ENCODE data around the gene PRRG2. TPM values are rescaled to one million over a fixed set of nuclear protein-coding genes. Genes with fewer than 3 reads are reported as not detected.

PRRG2 gene
- total and polyA plus RNA-seq, 9 of the 15 experiments (the other 6 are each of a cell fraction or from before 2014, with no cell fraction given): 0.06 to 1.1 (median 0.33) TPM

DNA sequence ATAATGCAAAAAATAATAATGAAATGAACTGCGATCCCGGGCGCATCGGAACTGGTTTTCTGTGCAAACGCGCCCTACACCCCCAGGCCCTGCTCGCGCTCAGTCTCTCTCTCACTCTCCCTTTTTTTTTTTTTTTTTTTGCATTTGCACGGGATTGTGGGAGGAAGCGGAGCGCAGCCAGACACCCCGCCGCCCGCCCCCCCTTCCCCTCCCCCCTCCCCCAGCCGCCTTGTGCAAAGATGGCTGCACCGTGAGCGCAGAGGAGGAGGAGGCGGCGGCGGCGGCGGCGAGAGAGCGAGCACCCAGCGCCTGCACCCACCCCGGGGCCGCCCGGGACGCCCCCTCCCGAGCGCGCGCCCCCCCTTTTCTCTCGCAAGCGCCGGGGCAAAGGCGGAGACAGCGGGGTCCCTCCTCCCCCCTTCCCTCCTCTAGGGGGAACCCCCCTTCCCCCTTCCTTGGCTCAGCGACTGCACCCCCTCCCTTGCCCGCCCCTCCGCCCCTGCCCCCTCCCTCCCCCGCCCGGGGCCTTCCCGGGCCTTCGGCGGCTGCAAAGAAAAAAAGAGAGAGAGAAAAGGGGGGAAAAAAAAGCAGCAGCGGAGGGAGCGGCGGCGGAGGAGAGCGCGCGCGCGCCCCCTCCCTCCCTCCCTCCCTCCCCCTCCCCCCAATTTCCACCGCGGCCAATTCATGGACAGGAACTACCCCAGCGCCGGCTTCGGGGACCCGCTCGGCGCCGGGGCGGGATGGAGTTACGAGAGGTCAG, 10.0 kb downstream of the PRRG2 start, which contains the start of gene PRR12 (continued):
- no peak for TF ChIP-seq REST (IDR thresholded peaks at IDR 0.05; ENCODE audit: borderline replicate concordance)
- TF ChIP-seq REST (CRISPR knock-in tag; IDR thresholded peaks at IDR 0.05; ENCODE audit: low read depth): no peak
- TF ChIP-seq ZNF253 (CRISPR knock-in tag; conservative IDR thresholded peaks at IDR 0.05): no peak
- no peak for TF ChIP-seq NR2F6 (CRISPR knock-in tag; IDR thresholded peaks at IDR 0.05)
- TF ChIP-seq MYNN (IDR thresholded peaks at IDR 0.05): no peak
- no peak for TF ChIP-seq MYNN (CRISPR knock-in tag; IDR thresholded peaks at IDR 0.05)
- TF ChIP-seq, protein P1, sequence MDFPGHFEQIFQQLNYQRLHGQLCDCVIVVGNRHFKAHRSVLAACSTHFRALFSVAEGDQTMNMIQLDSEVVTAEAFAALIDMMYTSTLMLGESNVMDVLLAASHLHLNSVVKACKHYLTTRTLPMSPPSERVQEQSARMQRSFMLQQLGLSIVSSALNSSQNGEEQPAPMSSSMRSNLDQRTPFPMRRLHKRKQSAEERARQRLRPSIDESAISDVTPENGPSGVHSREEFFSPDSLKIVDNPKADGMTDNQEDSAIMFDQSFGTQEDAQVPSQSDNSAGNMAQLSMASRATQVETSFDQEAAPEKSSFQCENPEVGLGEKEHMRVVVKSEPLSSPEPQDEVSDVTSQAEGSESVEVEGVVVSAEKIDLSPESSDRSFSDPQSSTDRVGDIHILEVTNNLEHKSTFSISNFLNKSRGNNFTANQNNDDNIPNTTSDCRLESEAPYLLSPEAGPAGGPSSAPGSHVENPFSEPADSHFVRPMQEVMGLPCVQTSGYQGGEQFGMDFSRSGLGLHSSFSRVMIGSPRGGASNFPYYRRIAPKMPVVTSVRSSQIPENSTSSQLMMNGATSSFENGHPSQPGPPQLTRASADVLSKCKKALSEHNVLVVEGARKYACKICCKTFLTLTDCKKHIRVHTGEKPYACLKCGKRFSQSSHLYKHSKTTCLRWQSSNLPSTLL (IDR thresholded peaks at IDR 0.05): no peak
